Left lobe of liver (tissue), 2 donors: ENCODE results near the gene KAZN. TPM values are rescaled to one million over a fixed set of nuclear protein-coding genes. Genes with fewer than 3 reads are reported as not detected.
"Not testable (repeated sequence)": the region's sequence is repeated elsewhere in the genome, so short reads cannot be mapped to it uniquely, and the experiment has no call there.

ENCODE experiments used
- ATAC-seq: fragments of 200-7000 bp; cut with Tn5 transposase; one replicate; pipeline ENCODE4 v1.9.1; 2020; ENCODE audit warnings: mild to moderate bottlenecking, moderate library complexity
- DNase-seq: peaks from one replicate; pipeline ENCODE4 v3.0.0-alpha.2; 2020; ENCODE audit warnings: low spot score
- total RNA-seq: library from RNA; stranded (reverse); gene quantifications from one replicate; pipeline ENCODE4 v1.2.1, GENCODE V29; 2021
- donor health status: DM: no; HTN: no; CAD: no; lungs with moderate emphysema.
- donor health status: DM: no; HTN: yes; CAD: no.

The KAZN gene
- 4.4 TPM for total RNA-seq

DNA sequence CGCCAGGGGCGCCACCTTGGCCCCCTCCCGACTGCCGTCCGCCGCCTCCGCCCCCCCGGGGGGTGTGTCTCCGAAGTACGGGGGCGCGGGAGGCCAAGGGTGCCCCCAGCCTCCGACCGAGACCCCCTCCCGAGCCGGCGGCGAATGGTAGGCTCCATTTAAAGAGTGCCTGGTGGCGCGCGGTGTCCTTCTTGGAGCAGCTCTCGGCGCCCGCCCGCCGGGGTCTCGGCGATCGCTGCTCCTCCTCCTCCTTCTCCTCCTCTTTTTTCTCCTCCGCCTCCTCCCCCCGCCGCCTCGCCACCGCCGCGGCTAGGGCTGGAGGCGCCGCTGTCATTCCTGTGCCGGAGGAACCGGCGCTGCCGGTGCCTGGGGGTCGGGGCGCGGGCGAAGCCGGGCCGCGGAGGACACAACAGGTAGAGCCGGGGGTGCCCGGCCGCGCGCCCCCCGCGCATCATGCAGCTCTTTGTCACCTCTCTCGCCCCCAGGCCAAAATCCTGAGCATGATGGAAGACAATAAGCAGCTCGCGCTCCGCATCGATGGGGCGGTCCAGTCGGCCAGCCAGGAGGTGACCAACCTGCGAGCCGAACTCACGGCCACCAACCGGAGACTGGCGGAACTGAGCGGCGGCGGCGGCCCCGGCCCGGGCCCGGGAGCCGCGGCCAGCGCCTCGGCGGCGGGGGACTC lies at the start of gene KAZN:
Gene KAZN (plus strand): TSS at position 188 of the 685 bp plus-strand sequence.
- DNase-seq (no peak), ATAC-seq (no peak)

DNA sequence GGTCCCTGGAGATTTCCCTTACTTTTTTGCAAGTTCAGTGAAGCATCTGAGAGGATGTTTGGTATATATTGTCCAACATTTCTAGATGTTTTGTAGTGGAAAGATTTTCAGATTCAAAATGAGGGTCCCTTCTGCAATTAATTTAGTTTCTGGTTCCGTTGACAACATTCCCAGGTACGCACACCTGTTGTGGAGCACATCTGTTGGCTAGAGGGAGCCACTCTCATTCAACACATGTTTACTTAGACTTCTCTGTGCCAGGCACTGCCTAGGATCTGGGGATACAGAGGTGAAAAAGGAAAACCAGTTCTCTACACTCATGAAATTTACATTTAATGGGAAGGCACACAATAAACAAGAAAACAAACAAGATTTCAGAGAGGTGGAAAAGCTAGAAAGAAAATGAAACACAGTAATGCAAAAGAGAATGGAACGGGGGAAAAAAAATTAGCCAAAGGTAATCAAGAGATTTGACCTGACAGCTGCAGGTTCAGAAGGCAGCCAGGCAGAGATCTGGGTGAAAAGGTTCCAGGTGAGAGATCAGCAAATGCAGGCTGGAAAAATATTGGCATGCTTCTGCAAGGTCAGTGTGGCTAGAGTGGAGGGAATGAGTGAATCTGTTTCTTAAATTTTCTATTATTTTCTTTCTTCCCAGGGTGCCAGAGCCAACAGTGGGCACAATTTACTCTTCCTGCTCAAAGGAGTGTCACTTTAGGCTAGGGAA lies 48.4 kb upstream of the KAZN start:
- DNase-seq (no peak), ATAC-seq (no peak)

GRCh38 chr1:14551386-14551785 lies 47.1 kb upstream of the KAZN start:
- DNase-seq (no peak), ATAC-seq (no peak)

GRCh38 chr1:14552246-14552965 lies 46.1 kb upstream of the KAZN start:
- ATAC-seq: no peak

DNA sequence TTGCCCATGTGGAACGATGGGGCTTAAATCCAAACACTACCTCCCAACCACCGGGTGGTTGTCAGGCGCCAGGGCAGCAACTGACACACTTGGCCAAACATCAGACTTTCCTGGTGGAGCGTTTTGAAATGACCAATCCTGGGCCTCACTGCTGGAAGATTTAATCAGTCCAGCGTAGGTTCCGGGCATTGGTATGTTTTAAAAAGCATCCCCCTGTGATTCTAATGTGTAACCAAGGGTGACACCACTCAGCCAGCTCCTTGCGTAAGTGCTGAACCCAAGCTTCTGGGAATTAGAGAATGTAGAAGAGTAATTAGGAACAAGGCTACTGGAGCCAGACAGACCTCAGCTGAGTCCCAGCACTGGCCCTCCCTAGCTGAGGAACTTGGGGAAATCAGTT lies 44.8 kb upstream of the KAZN start:
- DNase-seq: no peak

More at GRCh38 chr1:14552246-14552965, 46.1 kb upstream of the KAZN start:
- no peak for DNase-seq

GRCh38 chr1:14555091-14555490 lies 43.4 kb upstream of the KAZN start:
- ATAC-seq: no peak

More for the DNA sequence above, 44.8 kb upstream of the KAZN start:
- ATAC-seq: no peak

GRCh38 chr1:14561014-14561693 lies 37.3 kb upstream of the KAZN start:
- DNase-seq: no peak
- no peak for ATAC-seq

More at GRCh38 chr1:14555091-14555490, 43.4 kb upstream of the KAZN start:
- DNase-seq: no peak

- DNase-seq (no peak), ATAC-seq (no peak)
Observed at GRCh38 chr1:14565090-14565489, 33.4 kb upstream of the KAZN start.

DNA sequence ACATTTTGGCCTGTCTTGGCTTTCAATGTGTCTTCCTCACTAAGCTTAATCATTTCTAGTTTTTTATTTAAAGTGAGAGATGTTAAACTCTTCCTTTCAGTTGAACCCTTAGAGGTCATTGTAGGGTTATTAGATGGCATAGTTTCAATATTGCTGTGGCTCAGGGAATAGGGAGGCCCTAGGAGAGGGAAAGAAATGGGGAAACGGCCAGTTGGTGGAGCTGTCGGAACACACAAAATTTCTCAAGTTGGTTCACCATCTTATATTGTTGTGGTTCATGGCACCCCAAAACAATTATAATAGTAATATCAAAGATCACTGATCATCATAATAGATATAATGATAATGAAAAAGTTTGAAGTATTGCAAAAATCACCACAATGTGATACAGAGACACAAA lies 31.4 kb upstream of the KAZN start:
- ATAC-seq (no peak), DNase-seq (no peak)

GRCh38 chr1:14567903-14568302 lies 30.6 kb upstream of the KAZN start:
- ATAC-seq (no peak), DNase-seq (no peak)

DNA sequence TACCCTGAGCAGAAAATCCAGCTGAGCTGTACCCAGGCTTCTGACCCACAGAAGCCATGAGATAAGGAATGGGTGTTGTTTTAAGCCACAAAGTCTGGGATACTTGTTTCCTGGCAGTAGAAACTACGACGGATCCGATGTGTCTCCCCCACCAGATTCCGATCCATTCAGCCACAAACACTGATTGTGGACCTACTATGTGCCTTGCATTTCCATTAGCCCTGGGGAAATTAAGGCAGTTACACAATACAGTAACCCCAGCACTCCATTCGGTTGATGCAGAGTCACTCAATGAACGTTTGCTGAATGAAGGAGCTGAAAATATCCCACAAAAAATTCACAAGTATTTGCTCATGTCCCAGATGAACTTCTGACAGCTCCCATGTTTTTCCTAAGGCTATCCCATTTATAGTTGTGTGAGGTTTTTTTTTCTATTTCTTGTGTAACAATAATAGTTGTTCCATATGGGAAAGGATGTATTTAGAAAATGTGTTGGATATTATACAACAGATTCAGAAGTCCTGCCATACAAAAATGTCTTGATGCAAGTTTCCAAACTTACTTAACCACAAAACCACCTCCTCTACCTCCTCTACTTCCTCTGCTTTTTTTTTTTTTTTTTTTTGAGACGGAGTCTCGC lies 29.6 kb upstream of the KAZN start:
- no peak for DNase-seq
- ATAC-seq: no peak

DNA sequence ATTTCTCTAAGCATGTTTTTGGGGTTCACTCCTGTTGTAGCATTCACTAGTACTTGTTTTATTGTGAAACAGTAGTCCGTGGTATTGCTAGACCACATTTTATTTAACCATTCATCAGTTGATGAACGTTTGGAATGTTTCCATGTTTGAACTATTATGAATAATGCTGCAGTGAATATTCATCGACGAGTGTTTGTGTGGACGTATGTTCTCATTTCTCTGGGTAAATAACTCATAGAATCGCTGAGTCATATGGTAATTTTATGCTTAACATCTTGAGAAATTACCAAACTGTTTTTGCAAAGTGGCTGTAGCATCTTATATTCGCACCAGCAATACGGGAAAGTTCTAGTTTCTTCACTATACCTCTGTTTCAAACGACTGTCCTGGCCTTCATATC lies 28.0 kb upstream of the KAZN start:
- ATAC-seq: no peak
- no peak for DNase-seq

DNA sequence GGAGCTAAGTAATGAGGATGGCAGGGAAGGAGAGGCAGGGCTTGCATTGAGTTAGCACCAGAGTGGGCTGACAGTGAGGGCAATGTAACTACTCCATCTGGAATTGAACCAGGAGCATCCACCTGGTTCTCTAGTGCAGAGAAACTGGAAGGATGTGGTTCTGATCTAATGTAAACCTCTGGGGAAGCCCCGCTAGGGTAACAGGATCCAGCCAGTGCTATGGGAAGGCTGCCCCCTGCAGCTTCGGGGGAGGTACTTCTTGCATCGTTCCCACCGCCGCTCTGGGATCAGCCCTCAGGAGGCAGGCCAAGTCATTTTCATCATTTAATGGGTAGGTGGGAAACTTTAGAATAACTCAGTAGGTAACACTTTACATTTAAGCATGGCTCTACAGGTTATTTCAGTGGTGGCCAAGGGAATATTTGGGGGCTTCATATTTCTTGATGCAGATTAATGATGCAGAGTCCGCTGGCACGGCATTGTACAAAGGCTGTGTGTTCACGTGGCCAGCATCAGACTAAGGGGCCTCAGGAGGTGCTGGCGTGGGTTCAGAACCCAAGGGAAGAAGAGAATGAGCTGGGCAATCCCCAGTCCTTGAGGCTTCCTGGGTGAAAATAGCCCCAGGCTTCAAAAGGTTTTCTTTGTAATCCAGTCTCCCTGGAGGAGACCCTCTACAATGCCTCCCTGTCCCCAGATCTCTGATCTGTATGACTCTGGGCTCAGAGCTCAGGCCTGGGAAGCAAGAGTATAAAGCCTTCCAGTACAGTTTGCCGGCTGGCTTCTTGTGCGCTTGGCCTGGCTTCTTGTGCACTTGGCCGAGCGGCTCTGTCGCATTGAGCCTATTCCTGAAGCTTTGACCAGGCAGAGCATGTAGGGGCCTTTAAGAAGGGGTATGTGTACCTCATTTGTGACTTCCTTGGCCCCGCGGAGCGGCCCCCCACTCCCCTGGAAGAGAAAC lies 26.4 kb upstream of the KAZN start:
- DNase-seq: no peak
- ATAC-seq: no peak

GRCh38 chr1:14572861-14573260 lies 25.6 kb upstream of the KAZN start:
- no peak for DNase-seq
- ATAC-seq: no peak

DNA sequence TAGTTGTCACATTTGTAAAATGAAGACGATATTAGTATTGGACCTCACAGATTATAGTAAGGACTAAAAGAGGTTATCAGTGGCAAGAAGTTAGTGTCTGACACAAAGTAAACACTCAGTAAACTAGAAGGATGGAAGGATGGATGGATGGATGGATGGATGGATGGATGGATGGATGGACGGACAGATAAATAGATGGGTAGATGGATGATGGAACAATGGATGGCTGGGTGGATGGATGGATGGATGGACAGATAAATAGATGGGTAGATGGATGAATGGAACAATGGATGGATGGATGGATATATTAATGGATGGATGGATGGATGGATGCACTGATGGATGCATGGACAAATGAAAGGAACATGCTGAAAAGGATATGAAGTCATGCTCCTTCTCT lies 22.3 kb upstream of the KAZN start:
- no peak for DNase-seq
- ATAC-seq: no peak

GRCh38 chr1:14577261-14577660 lies 21.2 kb upstream of the KAZN start:
- no peak for ATAC-seq
- no peak for DNase-seq

GRCh38 chr1:14578156-14578555 lies 20.3 kb upstream of the KAZN start:
- ATAC-seq: no peak
- DNase-seq: no peak

- not testable (repeated sequence) for ATAC-seq
Observed at GRCh38 chr1:14580295-14580694, 18.2 kb upstream of the KAZN start.

DNA sequence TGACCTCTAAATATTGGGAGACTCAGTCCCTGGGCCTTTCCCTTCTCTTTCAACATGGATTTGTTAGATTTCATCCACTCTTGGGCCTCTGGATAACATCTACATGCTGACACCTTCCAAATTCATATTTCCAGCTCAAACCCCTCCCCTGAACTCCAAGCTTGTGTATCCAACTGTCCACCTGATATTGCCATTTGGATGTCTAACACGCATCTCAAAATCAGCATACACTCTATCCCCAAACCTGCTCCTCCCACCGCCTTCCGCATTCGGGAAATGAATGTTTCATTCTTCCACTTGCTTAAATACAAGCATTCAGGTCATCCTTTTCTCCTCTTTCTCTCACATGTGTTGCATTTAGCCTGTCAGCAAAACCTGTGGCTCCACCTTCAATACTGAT lies 17.5 kb upstream of the KAZN start:
- DNase-seq (no peak), ATAC-seq (no peak)

More at GRCh38 chr1:14580295-14580694, 18.2 kb upstream of the KAZN start:
- DNase-seq: not testable (repeated sequence)

- no peak for DNase-seq
- no peak for ATAC-seq
Observed at GRCh38 chr1:14583788-14584187, 14.7 kb upstream of the KAZN start.
